ENCODE results near the gene STBD1.
A peak's percentile ranks its signal among the peaks of the same experiment; 100 is the strongest.
"Not testable (repeated sequence)": the region's sequence is repeated elsewhere in the genome, so short reads cannot be mapped to it uniquely, and the experiment has no call there.

Gene STBD1

DNA sequence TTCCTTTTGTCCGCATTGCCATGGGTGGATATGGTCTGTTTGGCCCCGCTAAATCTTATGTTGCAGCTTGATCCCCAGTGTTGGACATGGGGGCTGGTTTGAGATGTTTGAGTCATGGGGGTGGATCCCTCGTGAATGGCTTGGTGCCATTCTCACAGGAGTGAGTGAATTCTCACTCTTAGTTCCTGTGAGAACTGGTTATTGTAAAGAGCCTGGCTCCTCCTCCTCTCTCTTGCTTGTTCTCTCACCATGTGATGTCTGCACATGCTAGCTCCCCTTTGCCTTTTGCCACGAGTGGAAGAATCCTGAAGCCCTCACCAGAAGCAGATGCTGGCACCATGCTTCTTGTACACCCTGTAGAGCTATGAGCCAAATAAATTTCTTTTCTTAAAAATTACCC lies 22.6 kb upstream of the STBD1 start:
- DNase-seq (ENCODE audit: low spot score) = no peak

DNA sequence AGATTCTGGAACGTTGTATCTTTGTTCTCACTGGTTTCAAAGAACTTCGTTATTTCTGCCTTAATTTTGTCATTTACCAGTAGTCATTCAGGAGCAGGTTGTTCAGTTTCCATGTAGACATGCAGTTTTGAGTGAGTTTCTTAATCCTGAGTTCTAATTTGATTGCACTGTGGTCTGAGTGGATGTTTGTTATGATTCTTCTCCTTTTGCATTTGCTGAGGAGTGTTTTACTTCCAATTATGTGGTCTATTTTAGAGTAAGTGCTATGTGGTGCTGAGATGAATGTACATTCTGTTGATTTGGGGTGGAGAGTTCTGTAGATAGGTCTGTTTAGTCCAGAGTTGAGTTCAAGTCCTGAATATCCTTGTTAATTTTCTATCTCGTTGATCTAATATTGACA lies 18.7 kb upstream of the STBD1 start:
- DNase-seq (ENCODE audit: low spot score) = not testable (repeated sequence)

- no peak for DNase-seq (ENCODE audit: low spot score)
These were observed 13.8 kb upstream of the STBD1 start for GRCh38 chr4:76292730-76293129.

DNA sequence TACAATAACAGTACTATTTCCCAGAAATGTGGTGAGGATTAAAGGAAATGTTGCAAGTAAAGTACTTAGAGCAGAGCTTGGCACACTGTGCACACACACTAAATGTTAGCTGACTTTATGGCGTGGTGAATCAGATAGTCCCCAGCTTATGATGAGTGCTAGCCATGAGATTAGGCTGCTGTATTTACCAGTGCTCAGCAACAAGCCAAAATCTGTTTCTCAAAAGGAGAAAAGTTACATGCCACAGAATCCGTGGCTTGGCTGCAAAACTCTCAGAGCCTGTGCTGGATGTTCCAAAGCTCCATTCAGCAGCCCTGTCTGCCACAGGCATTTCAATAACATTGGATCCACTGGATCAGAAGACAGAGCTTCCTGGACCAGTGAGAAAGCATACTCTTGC lies 12.8 kb upstream of the STBD1 start:
- no peak for DNase-seq (ENCODE audit: low spot score)

GRCh38 chr4:76296286-76296820 lies 10.2 kb upstream of the STBD1 start:
- no peak for DNase-seq (ENCODE audit: low spot score)

DNA sequence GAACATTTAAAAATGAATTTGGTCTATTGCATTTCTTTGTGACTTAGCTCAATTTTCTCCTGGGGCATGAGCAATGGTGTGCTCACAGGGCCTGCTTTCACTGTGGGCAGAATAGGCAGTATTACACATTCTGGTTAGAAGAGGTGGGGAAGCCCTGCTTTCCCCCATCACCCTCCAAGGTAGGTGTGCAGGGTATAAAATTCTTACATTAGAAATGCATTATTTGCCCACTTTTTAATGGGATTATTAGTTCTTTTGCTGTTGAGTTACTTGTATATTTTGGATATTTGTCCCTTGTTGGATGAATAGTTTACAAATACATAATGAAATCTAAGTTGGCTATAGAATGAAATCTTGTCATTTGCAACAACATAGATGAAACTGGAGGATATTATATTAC lies 8.3 kb upstream of the STBD1 start:
- no peak for DNase-seq (ENCODE audit: low spot score)

DNA sequence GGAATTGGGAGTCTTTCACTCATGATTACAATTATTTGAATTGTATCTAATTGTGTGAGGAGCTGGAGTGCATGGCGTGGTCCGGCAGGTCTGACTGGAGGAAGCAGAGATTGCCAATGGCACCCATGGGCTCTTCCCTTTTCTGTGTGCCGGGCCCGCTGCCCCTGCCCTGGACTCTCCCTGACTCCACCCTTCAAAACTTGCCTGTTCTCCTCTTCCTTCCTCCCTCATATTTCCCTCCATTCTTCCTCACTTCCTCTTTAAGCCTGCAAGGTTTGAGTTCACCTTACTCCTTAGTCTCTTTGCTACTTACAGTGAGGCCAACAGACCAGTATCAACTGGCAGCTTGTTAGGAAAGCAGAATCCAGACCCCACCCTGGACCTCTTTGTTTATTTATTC lies 6.5 kb upstream of the STBD1 start:
- no peak for DNase-seq (ENCODE audit: low spot score)

GRCh38 chr4:76301068-76301774 lies 5.3 kb upstream of the STBD1 start:
- no peak for DNase-seq (ENCODE audit: low spot score)

- no peak for DNase-seq (ENCODE audit: low spot score)
These were observed 4.8 kb upstream of the STBD1 start for GRCh38 chr4:76301775-76302162.

GRCh38 chr4:76302826-76303438 lies 3.6 kb upstream of the STBD1 start:
- no peak for DNase-seq (ENCODE audit: low spot score)

- DNase-seq (ENCODE audit: low spot score) = no peak
These were observed 1.4 kb upstream of the STBD1 start for GRCh38 chr4:76305033-76305687.

DNA sequence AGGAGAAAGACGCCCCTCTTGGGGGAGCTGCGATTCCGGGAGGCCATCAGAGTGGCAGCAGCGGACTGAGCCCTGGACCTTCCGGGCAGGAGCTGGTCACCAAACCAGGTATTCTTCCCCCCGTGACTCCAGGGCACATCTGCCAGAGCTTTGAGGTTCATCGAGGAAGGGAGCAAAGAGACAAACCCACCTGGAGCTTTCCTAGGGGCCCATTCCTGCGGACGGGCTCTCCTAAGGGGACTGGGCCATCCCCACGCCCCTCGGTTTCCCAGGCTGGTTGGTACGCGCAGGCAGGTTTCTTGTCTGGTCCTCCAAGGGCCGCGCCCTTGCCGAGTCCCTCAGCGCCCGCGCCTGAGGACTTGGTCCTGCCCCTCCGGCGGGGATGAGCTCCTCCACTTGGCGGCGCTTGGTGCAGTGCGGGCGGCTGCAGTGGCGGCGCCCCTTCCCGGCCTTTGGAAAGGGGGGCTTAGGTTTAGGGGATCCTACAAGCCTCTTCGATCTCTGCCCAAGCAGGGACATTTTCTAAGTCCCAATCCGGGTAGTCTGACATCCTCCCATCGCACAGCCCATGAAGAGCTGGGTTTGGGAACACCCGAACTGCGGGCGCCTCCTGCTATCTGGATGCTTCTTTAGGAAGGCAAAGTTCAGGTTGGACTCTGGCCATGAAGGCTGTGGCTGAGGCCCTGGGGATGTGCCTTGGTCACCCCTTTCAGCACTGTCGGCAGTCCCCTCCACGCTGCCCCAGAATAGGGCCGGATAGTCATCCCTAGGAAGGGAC lies 538 bp downstream of the STBD1 start:
- peak; percentile 7 for DNase-seq (ENCODE audit: low spot score)

- DNase-seq (ENCODE audit: low spot score) = no peak
These were observed 1.1 kb downstream of the STBD1 start for GRCh38 chr4:76307660-76308014.

DNA sequence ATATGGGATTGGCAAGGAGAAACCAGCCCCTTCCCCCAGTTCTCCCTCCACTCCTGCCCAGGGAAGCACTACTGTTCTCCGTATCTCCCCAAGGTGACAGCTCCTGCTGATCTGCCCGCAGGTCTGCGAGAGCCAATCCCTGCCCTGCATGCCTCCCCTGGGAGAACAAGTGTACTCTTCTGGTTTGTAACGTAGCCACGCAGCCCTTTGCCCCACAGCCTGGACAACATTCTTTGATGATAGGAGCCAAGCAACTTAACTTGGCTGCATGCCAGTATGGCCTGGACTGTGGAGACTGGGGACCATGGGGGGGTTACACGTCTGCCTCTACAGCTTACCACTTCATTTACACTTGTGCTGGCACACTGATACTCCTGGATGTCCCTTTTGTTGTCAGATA lies 2.0 kb downstream of the STBD1 start:
- DNase-seq (ENCODE audit: low spot score) = no peak

DNA sequence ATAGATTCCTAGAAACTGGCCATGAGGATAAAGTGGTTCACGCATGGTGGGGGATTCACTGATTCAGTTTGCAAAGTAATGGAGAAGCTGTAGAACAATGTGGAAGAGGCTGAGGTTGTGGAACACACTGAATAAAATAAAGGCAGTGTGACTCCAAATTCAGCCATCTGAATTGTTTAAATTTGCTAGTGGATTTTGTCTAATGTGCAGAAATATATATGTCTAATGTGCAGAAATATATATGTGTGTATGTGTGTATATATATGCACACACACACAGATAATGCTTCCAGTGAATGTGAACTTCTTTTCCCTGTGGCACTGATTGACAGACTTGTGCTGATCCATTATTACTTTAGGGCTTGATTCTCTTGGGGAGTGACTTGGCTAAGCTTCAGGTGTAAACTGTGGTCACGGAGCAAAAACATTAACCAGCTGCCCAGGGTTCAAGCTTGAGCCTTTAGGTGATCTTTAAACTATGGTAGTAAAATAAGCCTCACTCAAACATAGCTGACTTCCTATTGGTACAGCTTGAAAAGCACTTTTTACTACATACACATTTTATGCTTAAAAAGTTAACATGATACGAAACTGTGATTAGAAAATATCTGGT lies 3.5 kb downstream of the STBD1 start:
- no peak for DNase-seq (ENCODE audit: low spot score)

DNA sequence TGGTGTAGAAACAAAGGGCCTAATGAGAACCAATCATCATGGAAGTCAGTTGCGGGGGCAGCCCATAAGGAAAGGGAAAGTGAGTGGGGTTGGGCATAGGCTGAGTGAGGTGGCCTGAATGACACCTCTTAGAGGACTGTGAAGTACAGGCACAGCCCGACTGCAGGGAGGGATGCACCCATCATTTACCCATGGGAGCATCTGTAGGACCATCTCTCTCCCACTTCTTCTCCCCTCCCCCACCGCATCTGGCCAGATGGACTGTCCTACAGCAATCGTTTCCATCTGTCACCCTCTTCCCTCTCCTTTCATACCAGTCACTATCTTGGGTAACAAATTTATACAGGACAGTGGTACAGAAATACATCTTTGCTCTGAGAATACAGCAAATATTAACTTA lies 4.2 kb downstream of the STBD1 start:
- no peak for DNase-seq (ENCODE audit: low spot score)

- DNase-seq (ENCODE audit: low spot score) = no peak
These were observed 5.4 kb downstream of the STBD1 start for GRCh38 chr4:76311896-76312331.

DNA sequence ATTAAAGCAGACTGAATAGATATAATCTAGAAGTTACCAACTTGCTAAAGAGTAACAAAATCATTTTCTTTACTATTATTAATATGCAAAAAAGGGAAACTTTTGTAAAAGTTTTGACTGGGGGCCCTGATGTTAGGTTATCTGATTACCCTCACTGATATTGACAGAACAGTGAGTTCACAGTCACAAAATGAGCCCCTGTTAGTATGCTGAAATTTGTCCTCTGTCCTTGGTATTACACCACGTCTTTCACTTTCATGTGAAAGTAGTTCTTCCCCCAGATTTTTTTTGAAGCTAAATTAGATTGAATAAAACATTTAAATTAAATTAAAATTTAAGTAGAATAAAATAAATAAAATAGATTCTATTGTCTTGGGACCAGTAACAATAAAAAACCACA lies 5.9 kb downstream of the STBD1 start:
- no peak for DNase-seq (ENCODE audit: low spot score)

- no peak for DNase-seq (ENCODE audit: low spot score)
These were observed 7.0 kb downstream of the STBD1 start for GRCh38 chr4:76313547-76313946.

DNA sequence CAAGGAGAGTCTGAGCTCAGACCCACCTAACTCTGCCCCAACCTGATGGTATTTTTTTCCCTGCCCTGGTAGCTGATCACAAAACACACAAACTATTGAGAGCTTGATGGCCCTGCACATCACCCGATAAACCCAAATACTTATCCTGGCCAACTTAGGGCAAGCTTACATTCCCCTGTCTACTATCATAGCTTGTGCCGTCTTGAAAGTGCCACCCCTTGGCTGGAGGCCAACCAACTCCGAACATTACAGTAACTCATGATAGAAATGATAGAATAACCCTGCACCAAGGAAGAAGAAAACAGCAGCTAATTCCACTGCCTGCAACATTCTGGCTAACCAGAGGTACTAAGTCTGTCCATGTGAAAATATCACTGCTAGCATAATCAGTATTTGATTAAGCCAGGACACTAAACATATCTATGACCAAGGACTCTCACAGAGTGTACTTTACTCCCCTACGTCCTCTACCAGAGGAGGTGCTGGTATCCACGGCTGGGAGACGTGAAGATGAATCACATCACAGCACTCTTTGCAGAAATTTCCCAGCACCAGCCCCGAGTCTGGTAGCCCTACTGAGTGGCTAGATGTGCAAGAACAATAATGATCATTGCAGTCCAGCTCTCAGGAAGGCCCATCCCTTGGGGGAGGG lies 8.9 kb downstream of the STBD1 start:
- DNase-seq (ENCODE audit: low spot score) = no peak

DNA sequence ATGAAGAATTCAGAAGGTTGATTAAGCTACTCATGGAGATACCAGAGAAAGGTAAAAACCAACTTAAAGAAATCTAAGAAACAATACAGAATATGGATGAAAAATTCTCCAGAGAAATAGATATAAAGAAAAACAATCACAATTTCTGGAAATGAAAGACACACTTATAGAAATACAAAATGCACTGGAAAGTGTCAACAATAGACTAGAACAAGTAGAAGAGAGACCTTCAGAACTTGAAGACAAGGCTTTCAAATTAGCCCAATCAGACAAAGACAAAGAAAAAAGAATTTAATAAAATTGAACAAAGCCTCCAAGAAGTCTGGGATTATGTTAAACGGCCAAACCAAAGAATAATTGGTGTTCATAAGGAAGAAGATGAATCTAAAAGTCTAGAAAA lies 9.6 kb downstream of the STBD1 start:
- no peak for DNase-seq (ENCODE audit: low spot score)

- no peak for DNase-seq (ENCODE audit: low spot score)
These were observed 15.7 kb downstream of the STBD1 start for GRCh38 chr4:76322236-76322635.

Data from cerebellar cortex (tissue), 1 donor.